ENCODE results near the gene CTDP1. TPM values are rescaled to one million over a fixed set of nuclear protein-coding genes. Genes with fewer than 3 reads are reported as not detected.

Gene CTDP1
- polyA plus RNA-seq (2011; rRNA removed), result 7.1 and 12.9 TPM in 2 replicates
- polyA minus RNA-seq (2011; rRNA and poly(A)+ RNA removed), result 7.7 and 10.0 TPM in 2 replicates

- ChIA-PET CTCF (interaction anchor here (1.9 kb wide), 1 partner anchor 24 kb away, joined by 4 read pairs; no protein-coding TSS in a partner anchor), POLR2A (no interaction called here)
- no peaks in the 10 kb centered on the region; the same call in 1 of the 2 replicates for H3K36me3 ChIP-seq (ENCODE audit: control insufficient read depth, insufficient read depth, low read length)
- TF ChIP-seq CTCF (IDR thresholded peaks at IDR 0.05; ENCODE audit: insufficient read depth, low read depth, low read length), result 0 out of 2 replicates have a peak, but pooled peaks have one; percentile 2
- H3K4me3 ChIP-seq (ENCODE audit: low read depth, low read length), result peak within 1 kb of the TSS; percentile 57
- no peaks in the 10 kb centered on the region for H3K27me3 ChIP-seq (ENCODE audit: control insufficient read depth, insufficient read depth, low read length)
- no peak for DNase-seq (ENCODE audit: low read depth)
These were observed at the start of gene CTDP1 for GRCh38 chr18:79679552-79680099. Gene CTDP1, plus strand, starts transcription at chr18:79679803. Its CDS starts 145 bp downstream, at chr18:79679948.

GRCh38 chr18:79630281-79631095, 49.1 kb upstream of the CTDP1 start:
- no peak for TF ChIP-seq CTCF (IDR thresholded peaks at IDR 0.05; ENCODE audit: insufficient read depth, low read depth, low read length)
- DNase-seq (ENCODE audit: low read depth), result no peak
- H3K27me3 ChIP-seq (ENCODE audit: control insufficient read depth, insufficient read depth, low read length), result peaks cover 6% of the 10 kb centered on the region
- H3K4me3 ChIP-seq (ENCODE audit: low read depth, low read length), result peak overlapping the region; percentile 38
- H3K36me3 ChIP-seq (ENCODE audit: control insufficient read depth, insufficient read depth, low read length), result no peaks in the 10 kb centered on the region
- CTCF ChIA-PET, result no interaction called here
- POLR2A ChIA-PET, result no interaction called here

GRCh38 chr18:79631096-79631507, 48.5 kb upstream of the CTDP1 start:
- POLR2A ChIA-PET, result no interaction called here
- peaks cover 3% of the 10 kb centered on the region; the same call in 1 of the 2 replicates for H3K27me3 ChIP-seq (ENCODE audit: control insufficient read depth, insufficient read depth, low read length)
- no peak for DNase-seq (ENCODE audit: low read depth)

GRCh38 chr18:79631761-79632446, 47.7 kb upstream of the CTDP1 start:
- no peak for TF ChIP-seq CTCF (IDR thresholded peaks at IDR 0.05; ENCODE audit: insufficient read depth, low read depth, low read length)
- CTCF ChIA-PET, result no interaction called here
- POLR2A ChIA-PET, result no interaction called here
- H3K27me3 ChIP-seq (ENCODE audit: control insufficient read depth, insufficient read depth, low read length), result peaks cover 3% of the 10 kb centered on the region; the same call in 1 of the 2 replicates
- H3K4me3 ChIP-seq (ENCODE audit: low read depth, low read length), result no peak overlapping the region
- H3K36me3 ChIP-seq (ENCODE audit: control insufficient read depth, insufficient read depth, low read length), result no peaks in the 10 kb centered on the region
- no peak for DNase-seq (ENCODE audit: low read depth)

More at GRCh38 chr18:79631096-79631507, 48.5 kb upstream of the CTDP1 start:
- TF ChIP-seq CTCF (IDR thresholded peaks at IDR 0.05; ENCODE audit: insufficient read depth, low read depth, low read length), result no peak
- CTCF ChIA-PET, result no interaction called here
- H3K4me3 ChIP-seq (ENCODE audit: low read depth, low read length), result no peak overlapping the region
- no peaks in the 10 kb centered on the region for H3K36me3 ChIP-seq (ENCODE audit: control insufficient read depth, insufficient read depth, low read length)

GRCh38 chr18:79632765-79633164, 46.8 kb upstream of the CTDP1 start:
- no peak for DNase-seq (ENCODE audit: low read depth)
- TF ChIP-seq CTCF (IDR thresholded peaks at IDR 0.05; ENCODE audit: insufficient read depth, low read depth, low read length), result no peak
- no peak overlapping the region for H3K4me3 ChIP-seq (ENCODE audit: low read depth, low read length)

More at GRCh38 chr18:79632765-79633164, 46.8 kb upstream of the CTDP1 start:
- CTCF ChIA-PET, result no interaction called here
- POLR2A ChIA-PET, result no interaction called here
- no peaks in the 10 kb centered on the region for H3K36me3 ChIP-seq (ENCODE audit: control insufficient read depth, insufficient read depth, low read length)
- H3K27me3 ChIP-seq (ENCODE audit: control insufficient read depth, insufficient read depth, low read length), result 0 out of 2 replicates have a peak, but pooled peaks cover 1% of the 10 kb centered on the region
